Transverse colon (tissue), 4 donors: ENCODE measurements around the gene PACRG.

Experiments
- EP300 ChIP-seq: sonication (generic); formaldehyde crosslinking; IDR thresholded peaks from one replicate; pipeline ENCODE4 v1.6.1; 2017; ENCODE audit warnings: antibody characterized with exemption, low read depth
- POLR2A ChIP-seq: fragments of 450-650 bp; IDR thresholded peaks from one replicate; pipeline ENCODE4 v1.6.1; 2016; ENCODE audit warnings: antibody characterized with exemption, mild to moderate bottlenecking, moderate library complexity
- POLR2AphosphoS5 ChIP-seq, 3 donors: sonication (generic); formaldehyde crosslinking; IDR thresholded peaks; one replicate each; pipeline ENCODE4 v1.6.1; 2016; ENCODE audit warnings: antibody characterized with exemption in 3 of 3
- TF ChIP-seq, protein P1 (sequence below), 5 experiments: fragments of 200-600 bp in 3 of 5; fragments of 450-650 bp in 2 of 5; sonication (generic) in 3 of 5; IDR thresholded peaks; 1 replicate in 2 of 5; 2 replicates in 3 of 5; pipeline ENCODE4 v1.5.1; 2016 to 2017; ENCODE audit warnings: antibody characterized with exemption in 5 of 5, inconsistent platforms in 3 of 5, mild to moderate bottlenecking in 2 of 5, moderate library complexity in 1 of 5

- TF ChIP-seq, protein P1, sequence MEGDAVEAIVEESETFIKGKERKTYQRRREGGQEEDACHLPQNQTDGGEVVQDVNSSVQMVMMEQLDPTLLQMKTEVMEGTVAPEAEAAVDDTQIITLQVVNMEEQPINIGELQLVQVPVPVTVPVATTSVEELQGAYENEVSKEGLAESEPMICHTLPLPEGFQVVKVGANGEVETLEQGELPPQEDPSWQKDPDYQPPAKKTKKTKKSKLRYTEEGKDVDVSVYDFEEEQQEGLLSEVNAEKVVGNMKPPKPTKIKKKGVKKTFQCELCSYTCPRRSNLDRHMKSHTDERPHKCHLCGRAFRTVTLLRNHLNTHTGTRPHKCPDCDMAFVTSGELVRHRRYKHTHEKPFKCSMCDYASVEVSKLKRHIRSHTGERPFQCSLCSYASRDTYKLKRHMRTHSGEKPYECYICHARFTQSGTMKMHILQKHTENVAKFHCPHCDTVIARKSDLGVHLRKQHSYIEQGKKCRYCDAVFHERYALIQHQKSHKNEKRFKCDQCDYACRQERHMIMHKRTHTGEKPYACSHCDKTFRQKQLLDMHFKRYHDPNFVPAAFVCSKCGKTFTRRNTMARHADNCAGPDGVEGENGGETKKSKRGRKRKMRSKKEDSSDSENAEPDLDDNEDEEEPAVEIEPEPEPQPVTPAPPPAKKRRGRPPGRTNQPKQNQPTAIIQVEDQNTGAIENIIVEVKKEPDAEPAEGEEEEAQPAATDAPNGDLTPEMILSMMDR (IDR thresholded peaks at IDR 0.05): no peak
- TF ChIP-seq POLR2AphosphoS5 (IDR thresholded peaks at IDR 0.05) (no peak), POLR2A (no peak), EP300 (no peak)
Measured at GRCh38 chr6:163329991-163330390, 602.2 kb downstream of the PACRG start.
